ENCODE data around the gene OR11A1. TPM values are rescaled to one million over a fixed set of nuclear protein-coding genes. Genes with fewer than 3 reads are reported as not detected.

Gene OR11A1, protein sequence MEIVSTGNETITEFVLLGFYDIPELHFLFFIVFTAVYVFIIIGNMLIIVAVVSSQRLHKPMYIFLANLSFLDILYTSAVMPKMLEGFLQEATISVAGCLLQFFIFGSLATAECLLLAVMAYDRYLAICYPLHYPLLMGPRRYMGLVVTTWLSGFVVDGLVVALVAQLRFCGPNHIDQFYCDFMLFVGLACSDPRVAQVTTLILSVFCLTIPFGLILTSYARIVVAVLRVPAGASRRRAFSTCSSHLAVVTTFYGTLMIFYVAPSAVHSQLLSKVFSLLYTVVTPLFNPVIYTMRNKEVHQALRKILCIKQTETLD
- not detected in 2 replicates for total RNA-seq

DNA sequence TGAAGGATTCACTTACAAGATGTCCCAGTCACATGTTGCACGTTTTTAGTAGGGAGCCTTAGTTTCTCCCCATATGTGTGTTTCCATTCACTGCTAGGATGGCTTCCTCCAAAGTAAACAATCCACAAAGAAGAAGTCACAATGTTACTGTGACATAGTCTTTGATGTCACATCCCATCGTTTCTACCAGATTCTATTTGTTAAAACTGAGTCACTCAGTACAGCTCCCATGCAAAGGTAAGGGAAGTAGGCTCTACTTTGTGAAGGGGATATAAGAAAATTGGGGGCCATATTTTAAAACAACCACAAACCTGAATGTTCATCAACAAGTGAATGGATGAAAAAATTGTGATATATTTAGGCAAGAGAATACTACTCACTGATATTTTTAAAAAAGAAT is at the start of gene OR11A1, which contains the start of gene OR2H1:
TSS of gene OR11A1 (minus strand) at position 101 of the 400 bp plus-strand sequence. CDS start 29,430 bp downstream, outside the sequence.
TSS of gene OR2H1 (plus strand) at position 185 of the 400 bp plus-strand sequence. CDS start 4,615 bp downstream, outside the sequence.

DNA sequence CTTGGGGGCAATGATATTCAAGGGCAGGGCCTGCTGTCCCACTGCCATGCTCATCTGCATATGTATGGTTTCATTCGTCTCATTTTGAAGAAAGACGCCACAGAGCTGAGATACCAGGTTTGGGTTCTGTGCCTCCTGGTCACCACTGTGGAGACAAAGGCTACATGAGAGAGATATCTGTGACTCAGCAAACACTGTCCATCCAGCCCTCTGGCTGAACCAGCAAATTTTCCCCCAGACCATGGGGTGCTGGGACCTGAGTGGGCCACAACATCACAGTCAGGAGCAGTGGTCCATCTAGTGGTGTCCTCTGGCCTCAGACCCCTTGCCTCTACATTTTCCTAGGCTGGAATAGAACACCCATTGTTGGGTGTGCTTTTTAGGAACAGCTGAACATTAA is 30.8 kb upstream of the OR11A1 start, which contains the start of gene MAS1L:
TSS of gene MAS1L (minus strand) at position 297 of the 400 bp plus-strand sequence. CDS start at position 243, 54 bp downstream.

GRCh38 chr6:29439006-29439405 is 17.9 kb downstream of the OR11A1 start, which contains the start of gene OR10C1:
TSS of gene OR10C1 (plus strand) at chr6:29439306. CDS start at chr6:29440016, 710 bp downstream.

DNA sequence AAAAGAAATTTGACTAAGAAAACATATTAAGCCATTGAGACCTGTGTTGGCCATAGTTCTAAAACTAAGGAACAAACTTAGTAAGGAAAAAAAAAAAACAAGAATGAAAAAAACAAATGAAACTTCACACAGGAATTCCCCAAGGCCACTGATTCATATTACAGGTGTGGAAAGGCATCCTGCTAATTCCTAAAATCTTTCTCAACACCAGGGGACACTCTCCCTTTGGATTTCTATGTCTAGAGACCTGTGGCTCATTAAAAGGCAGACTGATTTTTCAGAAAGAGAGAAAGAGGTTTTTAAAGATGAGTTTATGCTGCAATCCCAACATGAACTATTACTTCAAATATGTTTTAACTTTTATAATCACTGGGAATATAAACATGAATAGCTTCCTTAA is 42.3 kb downstream of the OR11A1 start, which contains the start of gene OR12D1:
TSS of gene OR12D1 (plus strand) at position 341 of the 400 bp plus-strand sequence.

DNA sequence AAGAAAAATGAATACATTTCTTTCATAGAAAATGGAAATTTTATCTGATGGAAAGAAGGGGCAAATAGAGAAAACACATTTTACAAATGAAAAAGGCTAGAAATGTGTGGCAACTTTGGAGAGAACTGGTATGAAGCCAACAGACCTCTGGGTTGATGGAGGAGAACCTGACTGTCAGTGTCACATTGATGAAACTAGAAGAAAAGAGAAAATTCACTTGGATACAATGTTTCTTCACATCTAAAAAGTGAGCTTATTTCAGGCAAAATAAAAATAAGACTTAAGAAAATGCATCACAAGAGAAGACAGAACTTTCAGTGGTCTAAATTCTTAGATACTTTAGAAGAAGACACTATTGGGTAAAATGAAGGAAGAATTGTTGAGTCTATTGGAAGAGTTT is 61.5 kb downstream of the OR11A1 start, which contains the start of gene OR12D2:
TSS of gene OR12D2 (plus strand) at position 301 of the 400 bp plus-strand sequence. CDS start 1,069 bp downstream, outside the sequence.

Other genes with a start within 250 kb of the OR11A1 start
- gene OR14J1, start 155.4 kb downstream of the OR11A1 start, total RNA-seq = not detected in 2 replicates
- not detected in 2 replicates for gene OR5V1, start 88.2 kb downstream of the OR11A1 start, total RNA-seq
- not detected in 2 replicates for gene OR12D3, start 81.8 kb downstream of the OR11A1 start, total RNA-seq
- gene OR12D2, start 61.4 kb downstream of the OR11A1 start, total RNA-seq = not detected in 2 replicates
- gene OR12D1, start 42.1 kb downstream of the OR11A1 start, total RNA-seq = not detected in 2 replicates
- gene OR10C1, start 17.8 kb downstream of the OR11A1 start, total RNA-seq = not detected in 2 replicates
- gene OR2H1, start 84 bp upstream of the OR11A1 start, total RNA-seq = not detected in 2 replicates
- gene MAS1L, start 30.9 kb upstream of the OR11A1 start, total RNA-seq = not detected in 2 replicates
- not detected in 2 replicates for gene UBD, start 102.7 kb upstream of the OR11A1 start, total RNA-seq
- not detected in 2 replicates for gene OR2H2, start 128.1 kb upstream of the OR11A1 start, total RNA-seq
- gene GABBR1, start 176.1 kb upstream of the OR11A1 start, total RNA-seq = 3.1 and 7.7 TPM in 2 replicates
- gene MOG, start 200.0 kb upstream of the OR11A1 start, total RNA-seq = not detected in 2 replicates
- gene ZFP57, start 224.1 kb upstream of the OR11A1 start, total RNA-seq = 12.7 and 14.2 TPM in 2 replicates